G401 (cell line): ENCODE results near the gene IL17D. TPM values are rescaled to one million over a fixed set of nuclear protein-coding genes. Genes with fewer than 3 reads are reported as not detected.

ENCODE experiments used
- DNase-seq: peaks from one replicate; pipeline ENCODE4 v3.0.0-alpha.2; 2015; ENCODE audit warnings: low spot score
- in situ Hi-C: cut with HindIII; loops from 2 replicates; pipeline ENCODE4 v1.10.0; 2016; ENCODE audit warnings: low sequenced_read_pairs, mixed read lengths
- total RNA-seq: library from RNA; depleted of rRNA; stranded (reverse); fragments of >200 nt; shearing (Covaris generic); gene quantifications from 2 replicates; pipeline ENCODE4 v1.2.3, GENCODE V29; 2014; rRNA removed

Gene IL17D
- total RNA-seq, 1 experiment from 2014 or later, result 5.9 TPM

DNA sequence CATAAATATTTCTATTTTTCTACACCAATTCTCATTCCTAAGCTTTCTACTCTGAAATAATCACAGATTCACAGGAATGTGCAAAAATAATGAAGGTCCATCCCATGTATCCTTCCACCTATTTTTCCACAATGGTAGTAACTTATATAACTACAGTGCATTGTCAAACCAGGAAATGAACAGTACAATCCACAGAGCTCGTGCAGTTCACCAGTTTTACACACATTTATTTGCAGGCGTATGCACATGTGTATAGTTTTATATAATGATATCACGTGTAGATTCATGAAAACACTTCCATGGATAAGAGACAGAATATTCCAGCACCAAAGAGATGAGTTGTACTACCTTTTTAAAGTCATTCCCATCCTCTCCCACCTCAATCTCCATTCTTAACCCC, 57.4 kb downstream of the IL17D start:
- DNase-seq, result no peak
- in situ Hi-C loops, result no loop called here

DNA sequence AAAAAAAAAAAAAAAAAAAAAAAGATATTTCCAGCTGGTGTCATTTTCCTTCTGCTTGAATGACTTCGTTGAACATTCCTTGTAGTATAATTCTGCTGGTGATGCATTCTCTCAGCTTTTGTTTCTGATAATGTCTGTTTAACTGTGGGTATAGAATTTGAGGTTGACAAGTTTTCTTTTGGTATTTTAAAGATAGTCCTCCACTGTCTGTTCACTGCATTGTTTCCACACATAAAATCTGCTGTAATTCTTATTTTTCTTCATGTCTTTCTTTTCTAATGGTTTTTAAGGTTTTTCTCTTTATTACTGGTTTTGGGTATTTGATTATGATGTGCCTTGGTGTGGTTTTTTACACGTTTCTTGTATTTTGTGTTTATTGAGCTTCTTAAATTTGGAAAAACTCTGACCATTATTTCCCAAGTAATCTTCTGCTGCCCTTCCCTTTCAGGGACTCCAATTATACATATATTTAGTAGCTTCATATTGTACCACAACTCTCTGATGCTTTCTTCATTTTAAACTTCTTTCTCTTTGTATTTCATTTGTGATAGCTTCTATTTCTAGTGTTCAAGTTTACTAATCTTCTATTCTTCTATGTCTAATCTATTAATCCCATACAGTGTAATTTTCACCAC, 63.9 kb downstream of the IL17D start:
- no peak for DNase-seq
- in situ Hi-C loops, result no loop called here

DNA sequence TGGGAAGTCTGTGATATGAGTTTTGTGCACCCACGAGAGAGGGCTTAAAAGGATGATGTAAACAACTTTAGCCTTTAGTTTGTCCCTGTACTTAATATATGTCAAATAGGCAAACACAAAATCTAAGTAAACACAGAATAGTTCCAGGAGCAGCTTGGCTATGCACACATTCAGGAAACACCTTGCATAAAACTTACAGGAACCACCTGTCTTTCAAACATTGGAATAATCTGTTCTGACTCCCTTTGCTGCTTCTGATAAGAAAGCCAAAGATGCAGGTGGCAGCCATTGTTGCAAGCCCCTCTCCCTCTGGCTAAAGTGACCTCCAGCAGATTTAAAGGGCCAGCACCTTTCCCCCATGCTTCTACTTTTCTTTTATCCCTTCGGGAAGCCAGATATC, 65.6 kb downstream of the IL17D start:
- DNase-seq, result no peak
- in situ Hi-C loops, result no loop called here

- no peak for DNase-seq
- in situ Hi-C loops, result no loop called here
Measured at GRCh38 chr13:20769834-20770233, 66.3 kb downstream of the IL17D start.

Other genes with a start within 250 kb of the IL17D start
- gene CRYL1, start 177.8 kb upstream of the IL17D start, total RNA-seq, result 21.4 and 34.0 TPM in 2 replicates
- gene IFT88, start 136.5 kb upstream of the IL17D start, total RNA-seq, result 11.1 and 16.4 TPM in 2 replicates
- gene EEF1AKMT1, start 70.3 kb downstream of the IL17D start, total RNA-seq, result 14.4 and 17.4 TPM in 2 replicates
- 15.4 and 24.1 TPM in 2 replicates for gene XPO4, start 199.0 kb downstream of the IL17D start, total RNA-seq